Prostate gland (tissue), 2 donors: ENCODE measurements around the gene E2F1. TPM values are rescaled to one million over a fixed set of nuclear protein-coding genes. Genes with fewer than 3 reads are reported as not detected.

Source experiments
- DNase-seq: peaks from one replicate; pipeline ENCODE4 v3.0.0-alpha.2; 2019; ENCODE audit warnings: low spot score
- H3K27ac ChIP-seq, 2 donors: fragments of 200-600 bp; sonication (generic); 2 replicates each; pipeline ENCODE4 v1.5.1; 2017 to 2019
- H3K27me3 ChIP-seq: fragments of 200-600 bp; sonication (generic); replicated peaks from 2 replicates; pipeline ENCODE4 v1.5.1; 2019; ENCODE audit not compliant: insufficient read depth
- H3K36me3 ChIP-seq, 2 donors: fragments of 200-600 bp; sonication (generic); 1 replicate in 1 of 2; 2 replicates in 1 of 2; pipeline versions ENCODE4 v1.5.1 to v1.8.1; 2017 to 2019
- H3K4me1 ChIP-seq: fragments of 200-600 bp; sonication (generic); replicated peaks from 2 replicates; pipeline ENCODE4 v1.5.1; 2019
- H3K4me3 ChIP-seq, 2 donors: fragments of 200-600 bp; sonication (generic); 2 replicates each; pipeline ENCODE4 v1.5.1; 2017 to 2019
- H3K9me3 ChIP-seq: fragments of 200-600 bp; sonication (generic); 2 replicates; pipeline ENCODE4 v1.5.1; 2017
- CTCF ChIP-seq, 4 experiments: fragments of 200-600 bp in 2 of 4; fragments of 450-650 bp in 2 of 4; sonication (generic) in 2 of 4; IDR thresholded peaks; 1 replicate in 3 of 4; 2 replicates in 1 of 4; pipeline ENCODE4 v1.5.1; 2016 to 2019; ENCODE audit warnings: antibody characterized with exemption in 4 of 4, mild to moderate bottlenecking in 2 of 4, moderate library complexity in 2 of 4
- POLR2A ChIP-seq: fragments of 450-650 bp; IDR thresholded peaks from one replicate; pipeline ENCODE4 v1.6.1; 2016; ENCODE audit warnings: antibody characterized with exemption, mild to moderate bottlenecking
- POLR2AphosphoS5 ChIP-seq: sonication (generic); formaldehyde crosslinking; IDR thresholded peaks from one replicate; pipeline ENCODE4 v1.6.1; 2017; ENCODE audit warnings: antibody characterized with exemption
- WGBS: methylation state at CpG from one replicate; pipeline ENCODE4 v1.1.5; 2018; 5-methylcytosine and 5-hydroxymethylcytosine counted together
- intact Hi-C: fragments of 100-400 bp; cut with DNase I; formaldehyde crosslinking; loops from one replicate; pipeline ENCODE4 v1.14.2; 2022
- total RNA-seq, 2 donors: library from RNA; depleted of rRNA; stranded (reverse); fragments of >200 nt; gene quantifications; one replicate each; pipeline ENCODE4 v1.1.0, GENCODE V29; 2016

E2F1 gene
- total RNA-seq, 2 donors from 2014 or later: 2.0 to 10.1 TPM

GRCh38 chr20:33731693-33732165 lies 45.5 kb upstream of the E2F1 start, which contains the start of gene ZNF341:
Gene ZNF341, plus strand, starts transcription at chr20:33731996. Its CDS starts 26 bp downstream, at chr20:33732022.
- intact Hi-C loops: loop anchor here (5.0 kb wide), 2 partner anchors 54 to 81 kb away; partner anchors contain the start of gene CHMP4B
- peak within 1 kb of the TSS; percentile 93 to 94 for H3K27ac ChIP-seq
- DNase-seq: peak; percentile 82
- WGBS: 7% methylated on average over 53 of the region's 57 CpGs
- H3K4me1 ChIP-seq: peaks cover 8% of the 10 kb centered on the region
- H3K27me3 ChIP-seq: no peaks in the 10 kb centered on the region
- TF ChIP-seq POLR2AphosphoS5: no peak
- peak; percentile 71 to 93 (median 82) for TF ChIP-seq CTCF (IDR thresholded peaks at IDR 0.05)
- TF ChIP-seq POLR2A: no peak
- H3K9me3 ChIP-seq: no peaks in the 10 kb centered on the region
- no peaks in the 10 kb centered on the region for H3K36me3 ChIP-seq
- H3K4me3 ChIP-seq: peak within 1 kb of the TSS; percentile 43 to 51

GRCh38 chr20:33730946-33731692 lies 44.9 kb upstream of the E2F1 start:
- H3K27me3 ChIP-seq: no peaks in the 10 kb centered on the region
- peak overlapping the region; percentile 93 to 94 for H3K27ac ChIP-seq
- WGBS: 84% methylated on average over 18 of the region's 18 CpGs
- peaks cover 8% of the 10 kb centered on the region for H3K4me1 ChIP-seq
- TF ChIP-seq POLR2AphosphoS5: no peak
- no peak for TF ChIP-seq CTCF (IDR thresholded peaks at IDR 0.05)
- TF ChIP-seq POLR2A: no peak
- H3K4me3 ChIP-seq: peak overlapping the region; percentile 43 to 51
- DNase-seq: no peak
- intact Hi-C loops: loop anchor here (5.0 kb wide), 2 partner anchors 54 to 81 kb away; partner anchors contain the start of gene CHMP4B
- no peaks in the 10 kb centered on the region for H3K36me3 ChIP-seq
- no peaks in the 10 kb centered on the region for H3K9me3 ChIP-seq

DNA sequence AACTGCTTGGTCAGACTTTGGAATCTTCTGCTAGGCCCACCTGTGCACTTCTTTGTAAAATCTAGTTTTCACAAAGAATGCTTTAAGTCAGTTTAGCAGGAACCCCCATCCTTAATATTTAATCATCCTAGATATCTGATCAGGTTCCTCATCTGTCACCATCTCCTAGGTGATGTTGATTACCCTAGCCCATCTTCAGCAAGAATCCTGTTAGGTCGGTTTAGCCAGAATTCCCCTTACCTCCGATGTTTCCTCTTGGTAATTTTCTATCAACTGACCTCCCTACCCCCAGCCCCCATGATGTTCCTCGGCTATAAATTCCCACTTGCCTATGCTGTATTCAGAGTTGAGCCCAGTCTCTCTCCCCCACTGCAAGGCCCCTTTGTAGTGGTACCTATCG lies 42.9 kb upstream of the E2F1 start:
- 36% methylated on average over 4 of the region's 4 CpGs for WGBS
- H3K27ac ChIP-seq: no peak overlapping the region
- no peaks in the 10 kb centered on the region for H3K9me3 ChIP-seq
- TF ChIP-seq POLR2AphosphoS5 (no peak), CTCF (IDR thresholded peaks at IDR 0.05) (no peak), POLR2A (no peak)
- H3K4me3 ChIP-seq: no peak overlapping the region
- DNase-seq: no peak
- intact Hi-C loops: no loop called here
- H3K36me3 ChIP-seq: no peaks in the 10 kb centered on the region
- peaks cover 7% of the 10 kb centered on the region for H3K4me1 ChIP-seq
- no peaks in the 10 kb centered on the region for H3K27me3 ChIP-seq

GRCh38 chr20:33728463-33728862 lies 42.3 kb upstream of the E2F1 start:
- TF ChIP-seq POLR2AphosphoS5: no peak
- TF ChIP-seq POLR2A: no peak
- TF ChIP-seq CTCF (IDR thresholded peaks at IDR 0.05): no peak

More at GRCh38 chr20:33728463-33728862, 42.3 kb upstream of the E2F1 start:
- Histone ChIP-seq H3K27ac (no peak overlapping the region), H3K4me1 (peaks cover under 1% of the 10 kb centered on the region), H3K36me3 (no peaks in the 10 kb centered on the region), H3K27me3 (no peaks in the 10 kb centered on the region), H3K9me3 (no peaks in the 10 kb centered on the region), H3K4me3 (no peak overlapping the region)
- intact Hi-C loops: no loop called here
- 78% methylated on average over 2 of the region's 2 CpGs for WGBS
- no peak for DNase-seq
